H9 (cell line): ENCODE measurements around the gene MAP1B. TPM values are rescaled to one million over a fixed set of nuclear protein-coding genes. Genes with fewer than 3 reads are reported as not detected.

ENCODE experiments used
- DNase-seq: peaks from one replicate; pipeline ENCODE4 v3.0.0-alpha.2; 2017
- H2AFZ ChIP-seq: one replicate; pipeline ENCODE4 v1.6.1; 2013; ENCODE audit warnings: mild to moderate bottlenecking, low read length, control low read depth, moderate library complexity
- H2AK5ac ChIP-seq: 2 replicates; pipeline ENCODE4 v1.6.1; 2013; ENCODE audit warnings: low read length, control low read depth, mixed read lengths; ENCODE audit not compliant: insufficient read length
- H2BK120ac ChIP-seq: one replicate; pipeline ENCODE4 v1.6.1; 2013; ENCODE audit warnings: low read depth, mild to moderate bottlenecking, low read length, control low read depth, inconsistent platforms; ENCODE audit not compliant: poor library complexity, severe bottlenecking
- H2BK12ac ChIP-seq: 2 replicates; pipeline ENCODE4 v1.6.1; 2013; ENCODE audit warnings: low read length, control low read depth, mixed read lengths, low read depth; ENCODE audit not compliant: insufficient read length
- H2BK15ac ChIP-seq: 2 replicates; pipeline ENCODE4 v1.6.1; 2013; ENCODE audit warnings: low read depth, low read length, control low read depth
- H2BK20ac ChIP-seq: one replicate; pipeline ENCODE4 v1.6.1; 2013; ENCODE audit warnings: low read depth, mild to moderate bottlenecking, low read length, control low read depth, inconsistent platforms; ENCODE audit not compliant: poor library complexity, severe bottlenecking
- H2BK5ac ChIP-seq: 2 replicates; pipeline ENCODE4 v1.6.1; 2013; ENCODE audit warnings: low read length, control low read depth, mixed read lengths; ENCODE audit not compliant: insufficient read length
- H3K14ac ChIP-seq: 2 replicates; pipeline ENCODE4 v1.6.1; 2013; ENCODE audit warnings: low read length, control low read depth; ENCODE audit not compliant: insufficient read depth
- H3K18ac ChIP-seq: 2 replicates; pipeline ENCODE4 v1.6.1; 2013; ENCODE audit warnings: low read depth, mild to moderate bottlenecking, mixed read lengths, low read length, control low read depth; ENCODE audit not compliant: insufficient read length
- H3K23ac ChIP-seq: 2 replicates; pipeline ENCODE4 v1.6.1; 2013; ENCODE audit warnings: low read length, control low read depth, mixed read lengths, low read depth; ENCODE audit not compliant: insufficient read length
- H3K23me2 ChIP-seq: 2 replicates; pipeline ENCODE4 v1.6.1; 2013; ENCODE audit warnings: low read depth, mild to moderate bottlenecking, mixed read lengths, low read length, control low read depth; ENCODE audit not compliant: insufficient read length, poor library complexity, severe bottlenecking
- H3K27ac ChIP-seq: 2 replicates; pipeline ENCODE4 v1.5.1; 2013; ENCODE audit warnings: low read length, control low read depth, mixed read lengths, low read depth; ENCODE audit not compliant: insufficient read length
- H3K27me3 ChIP-seq: 2 replicates; pipeline ENCODE4 v1.6.1; 2013; ENCODE audit warnings: low read length, control low read depth, inconsistent platforms; ENCODE audit not compliant: insufficient read depth
- H3K4ac ChIP-seq: 2 replicates; pipeline ENCODE4 v1.6.1; 2013; ENCODE audit warnings: low read depth, mild to moderate bottlenecking, control low read depth, inconsistent platforms, low read length, moderate library complexity
- H3K4me1 ChIP-seq: 2 replicates; pipeline ENCODE4 v1.6.1; 2013; ENCODE audit warnings: low read length, control low read depth, inconsistent platforms; ENCODE audit not compliant: insufficient read depth
- H3K4me2 ChIP-seq: 2 replicates; pipeline ENCODE4 v1.6.1; 2013; ENCODE audit warnings: low read length, control low read depth, mixed read lengths; ENCODE audit not compliant: insufficient read length, insufficient read depth
- H3K56ac ChIP-seq: 2 replicates; pipeline ENCODE4 v1.6.1; 2013; ENCODE audit warnings: low read depth, mild to moderate bottlenecking, mixed read lengths, low read length, control low read depth; ENCODE audit not compliant: insufficient read length
- H3K79me1 ChIP-seq: 2 replicates; pipeline ENCODE4 v1.6.1; 2013; ENCODE audit warnings: low read depth, mild to moderate bottlenecking, moderate library complexity, low read length, control low read depth, inconsistent platforms; ENCODE audit not compliant: insufficient read depth, poor library complexity, severe bottlenecking
- H3K79me2 ChIP-seq: 2 replicates; pipeline ENCODE4 v1.6.1; 2013; ENCODE audit warnings: low read length, control low read depth, inconsistent platforms; ENCODE audit not compliant: insufficient read depth
- H3K9ac ChIP-seq: 2 replicates; pipeline ENCODE4 v1.6.1; 2013; ENCODE audit warnings: low read length, control low read depth, mixed read lengths; ENCODE audit not compliant: insufficient read length; ENCODE audit errors: extremely low read depth
- H3K9me3 ChIP-seq: one replicate; pipeline ENCODE4 v1.6.1; 2013; ENCODE audit warnings: low read depth, low read length, inconsistent platforms; ENCODE audit not compliant: control insufficient read depth
- H3T11ph ChIP-seq: one replicate; pipeline ENCODE4 v1.6.1; 2013; ENCODE audit warnings: mild to moderate bottlenecking, low read length, control low read depth, inconsistent platforms
- H4K20me1 ChIP-seq: one replicate; pipeline ENCODE4 v1.6.1; 2013; ENCODE audit not compliant: control insufficient read depth, insufficient read length, insufficient read depth
- H4K5ac ChIP-seq: 2 replicates; pipeline ENCODE4 v1.6.1; 2013; ENCODE audit warnings: low read depth, mild to moderate bottlenecking, mixed read lengths, low read length, control low read depth; ENCODE audit not compliant: insufficient read length
- H4K8ac ChIP-seq: replicated peaks from 2 replicates; pipeline ENCODE4 v1.6.1; 2013; ENCODE audit warnings: low read length, control low read depth, mixed read lengths, low read depth; ENCODE audit not compliant: insufficient read length
- H4K91ac ChIP-seq: 2 replicates; pipeline ENCODE4 v1.6.1; 2013; ENCODE audit warnings: low read depth, mild to moderate bottlenecking, moderate library complexity, mixed read lengths, low read length, control low read depth; ENCODE audit not compliant: insufficient read length
- H3K27ac Mint-ChIP-seq, 3 experiments: 2 replicates in 2 of 3; 3 replicates in 1 of 3; pipeline ENCODE4 v1.8.0; 2020 to 2021; ENCODE audit warnings: mixed read lengths in 3 of 3, mild to moderate bottlenecking in 1 of 3, moderate library complexity in 1 of 3
- H3K27me3 Mint-ChIP-seq: 2 replicates; pipeline ENCODE4 v1.8.0; 2021; ENCODE audit warnings: low read depth, mild to moderate bottlenecking, moderate library complexity, mixed read lengths
- H3K36me3 Mint-ChIP-seq, 3 experiments: 2 replicates in 2 of 3; 3 replicates in 1 of 3; pipeline ENCODE4 v1.8.0; 2020 to 2021; ENCODE audit warnings: low read depth in 3 of 3, mixed read lengths in 3 of 3; ENCODE audit not compliant: insufficient read depth in 1 of 3
- H3K4me1 Mint-ChIP-seq, 2 experiments: 2 replicates each; pipeline ENCODE4 v1.8.0; 2020; ENCODE audit warnings: mixed read lengths in 2 of 2
- H3K4me3 Mint-ChIP-seq, 2 experiments: 2 replicates in 1 of 2; 3 replicates in 1 of 2; pipeline ENCODE4 v1.8.0; 2020 to 2021; ENCODE audit warnings: mild to moderate bottlenecking in 2 of 2, mixed read lengths in 2 of 2, moderate library complexity in 1 of 2
- H3K9me3 Mint-ChIP-seq, 2 experiments: 2 replicates in 1 of 2; 3 replicates in 1 of 2; pipeline ENCODE4 v1.8.0; 2020; ENCODE audit warnings: mild to moderate bottlenecking in 2 of 2, mixed read lengths in 2 of 2, moderate library complexity in 1 of 2
- CTCF ChIP-seq: fragments of 200-600 bp; sonication (generic); conservative IDR thresholded peaks from 3 replicates; pipeline ENCODE4 v1.8.0; 2021; ENCODE audit warnings: antibody characterized with exemption, mild to moderate bottlenecking
- WGBS: extraction: QIAGEN DNeasy Blood & Tissue Kit; methylation state at CpG from one replicate; pipeline ENCODE4 v1.1.7; 2013; ENCODE audit warnings: missing lambda C conversion rate, low lambda C conversion rate, mixed read lengths; ENCODE audit not compliant: insufficient read length; ENCODE audit errors: extremely low coverage; 5-methylcytosine and 5-hydroxymethylcytosine counted together
- total RNA-seq: library from RNA; stranded (reverse); gene quantifications from 2 replicates; pipeline ENCODE4 v1.2.1, GENCODE V29; 2021

The MAP1B gene
- total RNA-seq, 1 experiment from 2014 or later = 67.5 TPM

GRCh38 chr5:72092074-72092473 lies 15.2 kb upstream of the MAP1B start:
- H3K14ac ChIP-seq = no peak overlapping the region

More at GRCh38 chr5:72092074-72092473, 15.2 kb upstream of the MAP1B start:
- H3K9ac ChIP-seq = no peak overlapping the region
- no peak overlapping the region for H3K4me3 Mint-ChIP-seq
- H3K4me1 Mint-ChIP-seq = no peaks in the 10 kb centered on the region
- no peaks in the 10 kb centered on the region for H3K36me3 Mint-ChIP-seq
- H3K4me1 ChIP-seq = no peaks in the 10 kb centered on the region
- H2BK15ac ChIP-seq = no peak overlapping the region
- no peaks in the 10 kb centered on the region for H3K79me1 ChIP-seq
- H3K4me2 ChIP-seq = no peak overlapping the region
- no peak overlapping the region for H2BK120ac ChIP-seq
- H3K4ac ChIP-seq = no peak overlapping the region
- no peaks in the 10 kb centered on the region for H3K27me3 ChIP-seq
- H3K9me3 ChIP-seq = no peaks in the 10 kb centered on the region
- H3K23me2 ChIP-seq = no peaks in the 10 kb centered on the region
- no peaks in the 10 kb centered on the region; the same call in 1 of the 2 replicates for H3K27me3 Mint-ChIP-seq
- no peak overlapping the region for H3K56ac ChIP-seq
- H3K79me2 ChIP-seq = no peaks in the 10 kb centered on the region
- H2AFZ ChIP-seq = no peak overlapping the region
- no peak overlapping the region for H3T11ph ChIP-seq
- no peak for DNase-seq
- no peak overlapping the region for H2BK5ac ChIP-seq
- no peaks in the 10 kb centered on the region for H4K20me1 ChIP-seq
- no peak overlapping the region for H4K91ac ChIP-seq
- H4K5ac ChIP-seq = no peak overlapping the region
- no peak overlapping the region for H3K18ac ChIP-seq
- no peak overlapping the region for H2AK5ac ChIP-seq
- H3K23ac ChIP-seq = no peak overlapping the region
- H3K9me3 Mint-ChIP-seq = no peaks in the 10 kb centered on the region
- no peak overlapping the region for H2BK20ac ChIP-seq
- no CpG with 5 or more reads among the region's 1 CpG for WGBS
- H2BK12ac ChIP-seq = no peak overlapping the region
- no peak overlapping the region for H3K27ac Mint-ChIP-seq
- H4K8ac ChIP-seq = no peak overlapping the region
- no peak overlapping the region for H3K27ac ChIP-seq
- TF ChIP-seq CTCF = no peak
